Mucosa of stomach (tissue), 1 donor: ENCODE data around the gene SLC6A20.

Experiments used
- H3K27me3 ChIP-seq: one replicate; pipeline ENCODE4 v1.7.0; 2013; ENCODE audit warnings: mild to moderate bottlenecking, low read length; ENCODE audit not compliant: control insufficient read depth, insufficient read depth
- H3K36me3 ChIP-seq: one replicate; pipeline ENCODE4 v1.7.0; 2013; ENCODE audit warnings: low read length; ENCODE audit not compliant: control insufficient read depth, insufficient read depth
- H3K4me1 ChIP-seq: one replicate; pipeline ENCODE4 v1.7.0; 2013; ENCODE audit warnings: mild to moderate bottlenecking, low read length; ENCODE audit not compliant: control insufficient read depth, insufficient read depth
- H3K4me3 ChIP-seq: one replicate; pipeline ENCODE4 v1.7.0; 2013; ENCODE audit warnings: low read length
- H3K9ac ChIP-seq: one replicate; pipeline ENCODE4 v1.7.0; 2013; ENCODE audit warnings: mild to moderate bottlenecking, low read length, moderate library complexity
- H3K9me3 ChIP-seq: one replicate; pipeline ENCODE4 v1.7.0; 2013; ENCODE audit warnings: mild to moderate bottlenecking, low read length, moderate library complexity; ENCODE audit not compliant: control insufficient read depth
- donor health status: Pancreatic carcinoma.

The SLC6A20 gene

GRCh38 chr3:45775571-45776300 is 20.6 kb downstream of the SLC6A20 start:
- H3K27me3 ChIP-seq: no peaks in the 10 kb centered on the region
- no peaks in the 10 kb centered on the region for H3K9me3 ChIP-seq
- H3K36me3 ChIP-seq: no peaks in the 10 kb centered on the region
- no peak overlapping the region for H3K4me3 ChIP-seq
- H3K9ac ChIP-seq: no peak overlapping the region
- peaks cover 9% of the 10 kb centered on the region for H3K4me1 ChIP-seq

GRCh38 chr3:45774581-45775521 is 21.5 kb downstream of the SLC6A20 start:
- no peak overlapping the region for H3K4me3 ChIP-seq

GRCh38 chr3:45773714-45774449 is 22.5 kb downstream of the SLC6A20 start:
- no peaks in the 10 kb centered on the region for H3K27me3 ChIP-seq

More at GRCh38 chr3:45774581-45775521, 21.5 kb downstream of the SLC6A20 start:
- no peaks in the 10 kb centered on the region for H3K36me3 ChIP-seq
- H3K9me3 ChIP-seq: no peaks in the 10 kb centered on the region
- no peak overlapping the region for H3K9ac ChIP-seq
- H3K27me3 ChIP-seq: no peaks in the 10 kb centered on the region
- H3K4me1 ChIP-seq: peaks cover 9% of the 10 kb centered on the region

GRCh38 chr3:45773072-45773471 is 23.3 kb downstream of the SLC6A20 start:
- Histone ChIP-seq H3K4me1 (peaks cover 9% of the 10 kb centered on the region), H3K4me3 (no peak overlapping the region), H3K27me3 (no peaks in the 10 kb centered on the region), H3K9ac (no peak overlapping the region), H3K9me3 (no peaks in the 10 kb centered on the region), H3K36me3 (no peaks in the 10 kb centered on the region)

More at GRCh38 chr3:45773714-45774449, 22.5 kb downstream of the SLC6A20 start:
- Histone ChIP-seq H3K9me3 (no peaks in the 10 kb centered on the region), H3K4me1 (peaks cover 9% of the 10 kb centered on the region), H3K9ac (no peak overlapping the region), H3K36me3 (no peaks in the 10 kb centered on the region), H3K4me3 (no peak overlapping the region)

- no peak overlapping the region for H3K4me3 ChIP-seq
- H3K4me1 ChIP-seq: peaks cover 9% of the 10 kb centered on the region
- H3K27me3 ChIP-seq: no peaks in the 10 kb centered on the region
- no peak overlapping the region for H3K9ac ChIP-seq
- no peaks in the 10 kb centered on the region for H3K36me3 ChIP-seq
- no peaks in the 10 kb centered on the region for H3K9me3 ChIP-seq
Measured at GRCh38 chr3:45772341-45773035, 23.8 kb downstream of the SLC6A20 start.

GRCh38 chr3:45771831-45772230 is 24.5 kb downstream of the SLC6A20 start:
- peaks cover 9% of the 10 kb centered on the region for H3K4me1 ChIP-seq

GRCh38 chr3:45771166-45771775 is 25.1 kb downstream of the SLC6A20 start:
- Histone ChIP-seq H3K4me1 (peaks cover 9% of the 10 kb centered on the region), H3K9me3 (no peaks in the 10 kb centered on the region), H3K27me3 (no peaks in the 10 kb centered on the region), H3K36me3 (no peaks in the 10 kb centered on the region), H3K9ac (no peak overlapping the region), H3K4me3 (no peak overlapping the region)

More at GRCh38 chr3:45771831-45772230, 24.5 kb downstream of the SLC6A20 start:
- no peak overlapping the region for H3K4me3 ChIP-seq
- H3K36me3 ChIP-seq: no peaks in the 10 kb centered on the region
- H3K9me3 ChIP-seq: no peaks in the 10 kb centered on the region
- H3K9ac ChIP-seq: no peak overlapping the region
- H3K27me3 ChIP-seq: no peaks in the 10 kb centered on the region

GRCh38 chr3:45765958-45766357 is 30.4 kb downstream of the SLC6A20 start:
- no peaks in the 10 kb centered on the region for H3K9me3 ChIP-seq
- H3K27me3 ChIP-seq: no peaks in the 10 kb centered on the region
- H3K9ac ChIP-seq: no peak overlapping the region
- no peaks in the 10 kb centered on the region for H3K36me3 ChIP-seq
- no peak overlapping the region for H3K4me3 ChIP-seq
- H3K4me1 ChIP-seq: no peaks in the 10 kb centered on the region

GRCh38 chr3:45765266-45765851 is 31.0 kb downstream of the SLC6A20 start:
- Histone ChIP-seq H3K9ac (no peak overlapping the region), H3K4me3 (no peak overlapping the region), H3K36me3 (no peaks in the 10 kb centered on the region), H3K9me3 (no peaks in the 10 kb centered on the region), H3K27me3 (peaks cover 3% of the 10 kb centered on the region), H3K4me1 (no peaks in the 10 kb centered on the region)

GRCh38 chr3:45763303-45763675 is 33.0 kb downstream of the SLC6A20 start:
- no peaks in the 10 kb centered on the region for H3K4me1 ChIP-seq
- H3K9me3 ChIP-seq: no peaks in the 10 kb centered on the region
- peaks cover 9% of the 10 kb centered on the region for H3K27me3 ChIP-seq
- no peak overlapping the region for H3K9ac ChIP-seq
- H3K36me3 ChIP-seq: no peaks in the 10 kb centered on the region
- no peak overlapping the region for H3K4me3 ChIP-seq
